Spleen (tissue), 7 donors: ENCODE results near the gene MAP2K5.

Experiments used
- CTCF ChIP-seq, 11 experiments: fragments of 200-600 bp in 7 of 11; fragments of 450-650 bp in 4 of 11; sonication (generic) in 4 of 11; IDR thresholded peaks in 8 of 11; conservative IDR thresholded peaks in 3 of 11; 1 replicate in 7 of 11; 2 replicates in 4 of 11; pipeline versions ENCODE4 v1.4.0 to v1.8.0; 2016 to 2021; ENCODE audit warnings: antibody characterized with exemption in 11 of 11, inconsistent platforms in 4 of 11, mild to moderate bottlenecking in 1 of 11
- POLR2A ChIP-seq, 3 donors: fragments of 450-650 bp; IDR thresholded peaks; one replicate each; pipeline ENCODE4 v1.5.1; 2017; ENCODE audit warnings: antibody characterized with exemption in 3 of 3, mild to moderate bottlenecking in 1 of 3
- donor health status: DM: no; HTN: no; CAD: no; lungs with moderate emphysema.
- donor health status: DM: no; HTN: no; CAD: no.
- donor health status: DM: no; HTN: no; CAD: no.

- TF ChIP-seq POLR2A (IDR thresholded peaks at IDR 0.05) (no peak), CTCF (IDR thresholded peaks at IDR 0.05 in 8 of 11, conservative IDR thresholded peaks at IDR 0.05 in 3 of 11) (peak in 10 of 11 experiments; percentile 11 to 72 (median 52))
Observed at GRCh38 chr15:67833710-67834511, 291.4 kb downstream of the MAP2K5 start.
